SK-N-SH (cell line): ENCODE data around the gene SNCA. TPM values are rescaled to one million over a fixed set of nuclear protein-coding genes. Genes with fewer than 3 reads are reported as not detected.

Experiments used
- CTCF ChIA-PET: fragments of 300-600, 350-600 bp; formaldehyde crosslinking; extraction: SDS; loops from one replicate; lab custom pipeline; 2021; lab: Yijun Ruan, JAX
- POLR2A ChIA-PET: fragments of 350-600 bp; sonication (Branson Sonifier 250); formaldehyde crosslinking; extraction: SDS; loops from one replicate; lab custom pipeline; 2020; ENCODE audit warnings: antibody characterized with exemption, inconsistent platforms; lab: Yijun Ruan, JAX
- DNase-seq: peaks from one replicate; pipeline ENCODE4 v3.0.0; 2012
- H2AFZ ChIP-seq: fragments of 200-600 bp; sonication (generic); 2 replicates; pipeline ENCODE4 v1.8.1; 2016; ENCODE audit warnings: antibody characterized with exemption, mild to moderate bottlenecking, low read depth
- H3F3A ChIP-seq: fragments of 200-600 bp; sonication (generic); replicated peaks from 2 replicates; pipeline ENCODE3; 2016; ENCODE audit warnings: antibody characterized with exemption, mild to moderate bottlenecking; ENCODE audit not compliant: insufficient read depth
- H3K27ac ChIP-seq, 2 experiments: fragments of 200-500 bp in 1 of 2; fragments of 200-600 bp in 1 of 2; sonication (Bioruptor generic) in 1 of 2; sonication (generic), shearing (Covaris generic) in 1 of 2; 2 replicates each; pipeline versions ENCODE4 v1.5.1 to v1.6.1; 2014 to 2016; ENCODE audit warnings: low read depth in 2 of 2, inconsistent platforms in 1 of 2, low read length in 1 of 2, mild to moderate bottlenecking in 1 of 2, mixed read lengths in 1 of 2
- H3K27me3 ChIP-seq: fragments of 200-600 bp; sonication (generic), shearing (Covaris generic); 2 replicates; pipeline ENCODE4 v1.6.1; 2016; ENCODE audit warnings: mixed run types; ENCODE audit not compliant: insufficient read depth
- H3K36me3 ChIP-seq, 2 experiments: fragments of 200-500 bp in 1 of 2; fragments of 200-600 bp in 1 of 2; sonication (Bioruptor generic) in 1 of 2; sonication (generic) in 1 of 2; replicated peaks in 1 of 2; 2 replicates each; pipeline versions ENCODE3 to v1.5.1; 2014 to 2016; ENCODE audit warnings: low read length in 1 of 2, mild to moderate bottlenecking in 1 of 2; ENCODE audit not compliant: insufficient read depth in 2 of 2, control insufficient read depth in 1 of 2
- H3K4me1 ChIP-seq, 2 experiments: fragments of 200-500 bp in 1 of 2; fragments of 200-600 bp in 1 of 2; sonication (Bioruptor generic) in 1 of 2; sonication (generic), shearing (Covaris generic) in 1 of 2; 2 replicates each; pipeline versions ENCODE4 v1.5.1 to v1.6.1; 2014 to 2016; ENCODE audit warnings: low read depth in 1 of 2, low read length in 1 of 2, mixed run types in 1 of 2; ENCODE audit not compliant: insufficient read depth in 2 of 2, control insufficient read depth in 1 of 2
- H3K4me2 ChIP-seq: fragments of 200-600 bp; sonication (generic), shearing (Covaris generic); 2 replicates; pipeline ENCODE4 v1.6.1; 2017; ENCODE audit warnings: mixed run types
- H3K4me3 ChIP-seq, 2 experiments: fragments of 200-500 bp in 1 of 2; fragments of 200-600 bp in 1 of 2; sonication (Bioruptor generic) in 1 of 2; sonication (generic), shearing (Covaris generic) in 1 of 2; 2 replicates each; pipeline versions ENCODE4 v1.5.1 to v1.8.1; 2014 to 2016; ENCODE audit warnings: low read depth in 2 of 2, inconsistent platforms in 1 of 2, low read length in 1 of 2, mild to moderate bottlenecking in 1 of 2, mixed read lengths in 1 of 2, moderate library complexity in 1 of 2
- H3K79me2 ChIP-seq: fragments of 200-600 bp; sonication (generic); 2 replicates; pipeline ENCODE4 v1.8.1; 2017; ENCODE audit warnings: mild to moderate bottlenecking; ENCODE audit not compliant: insufficient read depth
- H3K9ac ChIP-seq: fragments of 200-600 bp; sonication (generic); 2 replicates; pipeline ENCODE4 v1.6.1; 2017; ENCODE audit warnings: mixed run types
- H3K9me2 ChIP-seq: fragments of 200-600 bp; sonication (generic); 2 replicates; pipeline ENCODE4 v1.6.1; 2017; ENCODE audit warnings: mixed run types
- H3K9me3 ChIP-seq: fragments of 200-600 bp; sonication (generic); 2 replicates; pipeline ENCODE4 v1.6.1; 2017; ENCODE audit warnings: mixed run types, mild to moderate bottlenecking, moderate library complexity
- H4K20me1 ChIP-seq: fragments of 200-600 bp; sonication (generic); 2 replicates; pipeline ENCODE4 v1.6.1; 2017; ENCODE audit warnings: mild to moderate bottlenecking, mixed run types; ENCODE audit not compliant: insufficient read depth
- ELF1 ChIP-seq: IDR thresholded peaks from 2 replicates; pipeline ENCODE4 v1.4.0; 2012
- EP300 ChIP-seq, 2 experiments: IDR thresholded peaks; 2 replicates each; pipeline versions ENCODE4 v1.4.0 to v1.6.1; 2012; ENCODE audit warnings: borderline replicate concordance in 1 of 2, low read depth in 1 of 2, low read length in 1 of 2
- EZH2phosphoT487 ChIP-seq: fragments of 200-600 bp; sonication (generic); IDR thresholded peaks from 2 replicates; pipeline ENCODE4 v1.6.1; 2017; ENCODE audit warnings: low read depth, mixed run types, mild to moderate bottlenecking, antibody characterized with exemption, moderate library complexity, borderline replicate concordance
- FOSL2 ChIP-seq: IDR thresholded peaks from 2 replicates; pipeline ENCODE4 v1.4.0; 2012; ENCODE audit warnings: low read depth, mild to moderate bottlenecking, moderate library complexity, borderline replicate concordance
- GABPA ChIP-seq: IDR thresholded peaks from 2 replicates; pipeline ENCODE4 v1.4.0; 2012; ENCODE audit warnings: low read depth, mild to moderate bottlenecking
- IRF3 ChIP-seq: fragments of 150-350 bp; IDR thresholded peaks from 2 replicates; pipeline ENCODE4 v1.6.1; 2016; ENCODE audit warnings: mild to moderate bottlenecking, low read depth, low read length
- NFIC ChIP-seq: IDR thresholded peaks from 2 replicates; pipeline ENCODE4 v1.4.0; 2012; ENCODE audit warnings: borderline replicate concordance
- NRF1 ChIP-seq: IDR thresholded peaks from 2 replicates; pipeline ENCODE4 v1.6.1; 2012; ENCODE audit warnings: low read depth, mild to moderate bottlenecking, low read length
- RAD21 ChIP-seq: IDR thresholded peaks from 2 replicates; pipeline ENCODE4 v1.6.1; 2012; ENCODE audit warnings: mild to moderate bottlenecking, low read length
- REST ChIP-seq: IDR thresholded peaks from 2 replicates; pipeline ENCODE4 v1.6.1; 2012; ENCODE audit warnings: mild to moderate bottlenecking, low read depth, low read length, moderate library complexity
- RFX5 ChIP-seq: IDR thresholded peaks from 2 replicates; pipeline ENCODE4 v1.6.1; 2012; ENCODE audit warnings: mild to moderate bottlenecking, improper control_type of control experiment, low read length
- RXRA ChIP-seq: IDR thresholded peaks from 2 replicates; pipeline ENCODE4 v1.4.0; 2012; ENCODE audit warnings: low read depth, mild to moderate bottlenecking, borderline replicate concordance
- TCF12 ChIP-seq: IDR thresholded peaks from 2 replicates; pipeline ENCODE4 v1.4.0; 2012
- TEAD4 ChIP-seq: IDR thresholded peaks from 2 replicates; pipeline ENCODE4 v1.4.0; 2012; ENCODE audit warnings: mild to moderate bottlenecking, borderline replicate concordance; ENCODE audit not compliant: insufficient read depth
- USF1 ChIP-seq: IDR thresholded peaks from 2 replicates; pipeline ENCODE4 v1.4.0; 2012; ENCODE audit warnings: low read depth, borderline replicate concordance
- USF2 ChIP-seq: fragments of 150-350 bp; IDR thresholded peaks from 2 replicates; pipeline ENCODE4 v1.6.1; 2017; ENCODE audit warnings: antibody characterized with exemption, low read length, low read depth, borderline replicate concordance
- YY1 ChIP-seq: IDR thresholded peaks from 2 replicates; pipeline ENCODE4 v1.4.0; 2012; ENCODE audit warnings: low read depth, mild to moderate bottlenecking
- ZBTB33 ChIP-seq: IDR thresholded peaks from 2 replicates; pipeline ENCODE4 v1.4.0; 2012; ENCODE audit warnings: low read depth, borderline replicate concordance
- WGBS: methylation state at CpG from one replicate; pipeline ENCODE4 v1.1.6; 2017; ENCODE audit warnings: low lambda C conversion rate; 5-methylcytosine and 5-hydroxymethylcytosine counted together
- polyA plus RNA-seq, 3 experiments: library from polyadenylated mRNA; depleted of rRNA; stranded (reverse); fragments of >200 nt; gene quantifications; 2 replicates each; pipeline ENCODE4 v1.2.3, GENCODE V29; 2012

Gene SNCA
- polyA plus RNA-seq, 1 of the 3 experiments (the other 2 are of a cell fraction): 12.9 TPM

GRCh38 chr4:89707467-89707866 is 129.5 kb downstream of the SNCA start:
- Histone ChIP-seq H3K27ac (no peak overlapping the region), H3K4me2 (no peak overlapping the region), H3F3A (peaks cover 5% of the 10 kb centered on the region), H3K4me1 (peaks cover 4 to 12% of the 10 kb centered on the region in 2 experiments; a peak in 2 of 4 replicates), H3K79me2 (no peaks in the 10 kb centered on the region), H3K9me3 (no peaks in the 10 kb centered on the region), H3K36me3 (no peaks in the 10 kb centered on the region), H3K9ac (no peak overlapping the region), H3K4me3 (no peak overlapping the region), H3K27me3 (no peaks in the 10 kb centered on the region), H3K9me2 (no peaks in the 10 kb centered on the region), H2AFZ (no peak overlapping the region), H4K20me1 (no peaks in the 10 kb centered on the region)
- no peak for DNase-seq
- POLR2A ChIA-PET: no interaction called here
- CTCF ChIA-PET: no interaction called here
- TF ChIP-seq TCF12 (no peak), EZH2phosphoT487 (no peak), RXRA (no peak), EP300 (IDR thresholded peaks at IDR 0.05; ENCODE audit: borderline replicate concordance in 1 of 2, low read depth in 1 of 2, low read length in 1 of 2) (no peak), FOSL2 (no peak), IRF3 (no peak), TEAD4 (no peak), ELF1 (no peak), ZBTB33 (no peak), RFX5 (no peak), NFIC (no peak), RAD21 (no peak)
- WGBS: 80% methylated on average over 4 of the region's 5 CpGs

- no peaks in the 10 kb centered on the region for H3K36me3 ChIP-seq
- no peak overlapping the region for H3K4me3 ChIP-seq
- CTCF ChIA-PET: no interaction called here
- H3K27me3 ChIP-seq: no peaks in the 10 kb centered on the region
- no peak overlapping the region for H3K9ac ChIP-seq
- H4K20me1 ChIP-seq: no peaks in the 10 kb centered on the region
- no peaks in the 10 kb centered on the region for H3K9me2 ChIP-seq
- H3K9me3 ChIP-seq: no peaks in the 10 kb centered on the region
- no peaks in the 10 kb centered on the region for H3F3A ChIP-seq
- no peak for DNase-seq
- H3K4me2 ChIP-seq: no peak overlapping the region
- POLR2A ChIA-PET: no interaction called here
- peaks cover 4% of the 10 kb centered on the region in 2 experiments; a peak in 1 of 4 replicates for H3K4me1 ChIP-seq
- 83% methylated on average over 2 of the region's 2 CpGs for WGBS
- no peaks in the 10 kb centered on the region for H3K79me2 ChIP-seq
- H2AFZ ChIP-seq: no peak overlapping the region
- no peak overlapping the region for H3K27ac ChIP-seq
- TF ChIP-seq GABPA (no peak), RFX5 (no peak), USF1 (no peak), REST (no peak), NRF1 (no peak), YY1 (no peak), USF2 (no peak)
These were observed 132.1 kb downstream of the SNCA start for GRCh38 chr4:89704651-89705395.
